ENCODE results near the gene IPCEF1. TPM values are rescaled to one million over a fixed set of nuclear protein-coding genes. Genes with fewer than 3 reads are reported as not detected.

IPCEF1 gene
- total RNA-seq, 1 experiment from 2014 or later, result 0.28 TPM

DNA sequence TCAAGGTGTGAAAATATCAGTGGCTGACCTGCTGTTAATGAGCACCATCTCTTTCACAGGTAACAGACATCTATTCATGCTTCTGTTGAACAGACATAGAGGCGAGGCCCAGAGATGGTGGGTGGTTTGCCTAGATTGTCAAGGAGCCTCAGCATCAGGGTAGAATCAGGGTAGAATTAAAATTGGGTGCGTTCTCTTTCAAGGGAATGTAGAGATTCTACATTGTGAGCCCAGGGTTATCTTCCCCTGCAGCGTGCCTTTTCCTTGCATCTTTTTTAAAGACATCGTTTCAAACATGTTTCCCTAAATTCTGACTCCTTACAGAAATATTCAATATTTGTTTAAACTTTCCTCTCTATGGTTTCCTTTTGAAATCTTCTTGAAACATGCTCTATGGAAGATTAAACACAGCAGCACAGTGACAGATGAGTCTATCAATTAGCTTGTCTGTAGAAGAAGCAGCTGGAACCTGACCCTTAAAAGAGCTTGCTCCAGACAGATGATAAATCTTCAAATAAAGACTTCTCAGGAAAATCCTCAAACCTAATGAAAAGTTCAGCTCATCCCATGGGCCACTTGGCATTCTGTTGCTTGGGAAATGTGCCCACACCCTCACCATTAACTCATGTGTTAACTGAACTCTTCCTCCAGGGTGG, 119.8 kb downstream of the IPCEF1 start:
- TF ChIP-seq, protein P1, sequence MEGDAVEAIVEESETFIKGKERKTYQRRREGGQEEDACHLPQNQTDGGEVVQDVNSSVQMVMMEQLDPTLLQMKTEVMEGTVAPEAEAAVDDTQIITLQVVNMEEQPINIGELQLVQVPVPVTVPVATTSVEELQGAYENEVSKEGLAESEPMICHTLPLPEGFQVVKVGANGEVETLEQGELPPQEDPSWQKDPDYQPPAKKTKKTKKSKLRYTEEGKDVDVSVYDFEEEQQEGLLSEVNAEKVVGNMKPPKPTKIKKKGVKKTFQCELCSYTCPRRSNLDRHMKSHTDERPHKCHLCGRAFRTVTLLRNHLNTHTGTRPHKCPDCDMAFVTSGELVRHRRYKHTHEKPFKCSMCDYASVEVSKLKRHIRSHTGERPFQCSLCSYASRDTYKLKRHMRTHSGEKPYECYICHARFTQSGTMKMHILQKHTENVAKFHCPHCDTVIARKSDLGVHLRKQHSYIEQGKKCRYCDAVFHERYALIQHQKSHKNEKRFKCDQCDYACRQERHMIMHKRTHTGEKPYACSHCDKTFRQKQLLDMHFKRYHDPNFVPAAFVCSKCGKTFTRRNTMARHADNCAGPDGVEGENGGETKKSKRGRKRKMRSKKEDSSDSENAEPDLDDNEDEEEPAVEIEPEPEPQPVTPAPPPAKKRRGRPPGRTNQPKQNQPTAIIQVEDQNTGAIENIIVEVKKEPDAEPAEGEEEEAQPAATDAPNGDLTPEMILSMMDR (IDR thresholded peaks at IDR 0.05), result no peak
- TF ChIP-seq POLR2AphosphoS5 (IDR thresholded peaks at IDR 0.05; ENCODE audit: low read depth, low read length) (no peak), SIN3A (IDR thresholded peaks at IDR 0.05; ENCODE audit: borderline replicate concordance, insufficient read depth, low read depth, low read length) (no peak), TCF7L2 (IDR thresholded peaks at IDR 0.05; ENCODE audit: low read depth, low read length) (no peak)
- no peak for DNase-seq (ENCODE audit: low read depth, low spot score)
- Histone ChIP-seq H3K36me3 (ENCODE audit: control insufficient read depth, insufficient read depth, low read length) (no peaks in the 10 kb centered on the region), H3K27me3 (ENCODE audit: control insufficient read depth, insufficient read depth, low read length) (no peaks in the 10 kb centered on the region), H3K27ac (ENCODE audit: low read length) (no peak overlapping the region), H3K9me3 (ENCODE audit: control insufficient read depth, insufficient read depth, low read depth, low read length) (no peaks in the 10 kb centered on the region), H3K4me3 (ENCODE audit: low read depth in 2 of 2, low read length in 2 of 2) (no peak overlapping the region), H3K4me1 (ENCODE audit: control insufficient read depth, insufficient read depth, low read length) (peaks cover 6% of the 10 kb centered on the region; the same call in 1 of the 2 replicates)
- POLR2A ChIA-PET, result no interaction called here
- BruUV-seq (replicated peaks), result no TSS peak
- in situ Hi-C loops (cut with HindIII; ENCODE audit: low pct_unique_long_range_greater_than_20kb, low sequenced_read_pairs), result no loop called here
- no peak for ATAC-seq
- intact Hi-C loops (cut with micrococcal nuclease; ENCODE audit: unreplicated experiment), result no loop called here
- CTCF ChIA-PET, result no interaction called here

DNA sequence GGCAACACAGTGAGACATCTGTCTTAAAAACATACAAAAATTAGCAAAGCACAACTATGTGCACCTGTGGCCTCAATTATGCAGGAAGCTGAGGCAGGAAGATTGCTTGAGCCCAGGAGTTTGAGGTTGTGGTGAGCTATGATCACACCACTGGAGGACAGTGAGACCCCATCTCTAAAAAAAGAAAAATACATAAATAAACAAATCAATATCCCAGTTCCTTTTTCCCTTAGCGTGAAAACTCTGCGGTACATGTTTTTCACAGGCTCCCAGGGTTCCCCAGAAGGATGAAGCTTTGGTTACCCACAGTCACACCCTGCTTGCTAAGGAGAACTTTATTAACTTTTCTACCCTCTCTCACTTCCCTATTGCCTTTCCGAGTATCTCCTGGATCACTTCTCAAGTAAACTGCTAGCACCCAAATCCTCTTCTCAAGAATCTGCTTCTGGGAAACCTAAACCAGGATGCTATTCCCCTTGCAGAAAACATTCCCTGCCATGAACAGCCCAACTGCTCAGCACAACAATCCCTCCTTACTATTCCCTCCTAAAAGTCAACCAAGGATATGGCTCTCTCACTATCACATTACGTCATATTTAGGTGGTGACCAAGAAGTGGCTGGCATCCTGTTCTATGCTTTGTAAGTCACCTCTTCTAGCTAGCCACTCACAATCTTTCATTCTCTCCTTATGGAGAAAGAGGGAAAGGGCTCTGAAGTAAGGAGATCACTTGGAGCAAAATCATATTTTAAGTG, 122.4 kb downstream of the IPCEF1 start:
- Histone ChIP-seq H3K36me3 (ENCODE audit: control insufficient read depth, insufficient read depth, low read length) (no peaks in the 10 kb centered on the region), H3K4me3 (ENCODE audit: low read depth in 2 of 2, low read length in 2 of 2) (no peak overlapping the region), H3K27ac (ENCODE audit: low read length) (no peak overlapping the region), H3K27me3 (ENCODE audit: control insufficient read depth, insufficient read depth, low read length) (no peaks in the 10 kb centered on the region), H3K4me1 (ENCODE audit: control insufficient read depth, insufficient read depth, low read length) (peaks cover 6% of the 10 kb centered on the region; the same call in 1 of the 2 replicates), H3K9me3 (ENCODE audit: control insufficient read depth, insufficient read depth, low read depth, low read length) (no peaks in the 10 kb centered on the region)
- no TSS peak for BruUV-seq (replicated peaks)
- no peak for DNase-seq (ENCODE audit: low read depth, low spot score)
- TF ChIP-seq, protein P2, sequence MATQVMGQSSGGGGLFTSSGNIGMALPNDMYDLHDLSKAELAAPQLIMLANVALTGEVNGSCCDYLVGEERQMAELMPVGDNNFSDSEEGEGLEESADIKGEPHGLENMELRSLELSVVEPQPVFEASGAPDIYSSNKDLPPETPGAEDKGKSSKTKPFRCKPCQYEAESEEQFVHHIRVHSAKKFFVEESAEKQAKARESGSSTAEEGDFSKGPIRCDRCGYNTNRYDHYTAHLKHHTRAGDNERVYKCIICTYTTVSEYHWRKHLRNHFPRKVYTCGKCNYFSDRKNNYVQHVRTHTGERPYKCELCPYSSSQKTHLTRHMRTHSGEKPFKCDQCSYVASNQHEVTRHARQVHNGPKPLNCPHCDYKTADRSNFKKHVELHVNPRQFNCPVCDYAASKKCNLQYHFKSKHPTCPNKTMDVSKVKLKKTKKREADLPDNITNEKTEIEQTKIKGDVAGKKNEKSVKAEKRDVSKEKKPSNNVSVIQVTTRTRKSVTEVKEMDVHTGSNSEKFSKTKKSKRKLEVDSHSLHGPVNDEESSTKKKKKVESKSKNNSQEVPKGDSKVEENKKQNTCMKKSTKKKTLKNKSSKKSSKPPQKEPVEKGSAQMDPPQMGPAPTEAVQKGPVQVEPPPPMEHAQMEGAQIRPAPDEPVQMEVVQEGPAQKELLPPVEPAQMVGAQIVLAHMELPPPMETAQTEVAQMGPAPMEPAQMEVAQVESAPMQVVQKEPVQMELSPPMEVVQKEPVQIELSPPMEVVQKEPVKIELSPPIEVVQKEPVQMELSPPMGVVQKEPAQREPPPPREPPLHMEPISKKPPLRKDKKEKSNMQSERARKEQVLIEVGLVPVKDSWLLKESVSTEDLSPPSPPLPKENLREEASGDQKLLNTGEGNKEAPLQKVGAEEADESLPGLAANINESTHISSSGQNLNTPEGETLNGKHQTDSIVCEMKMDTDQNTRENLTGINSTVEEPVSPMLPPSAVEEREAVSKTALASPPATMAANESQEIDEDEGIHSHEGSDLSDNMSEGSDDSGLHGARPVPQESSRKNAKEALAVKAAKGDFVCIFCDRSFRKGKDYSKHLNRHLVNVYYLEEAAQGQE (IDR thresholded peaks at IDR 0.05; ENCODE audit: insufficient read depth in 1 of 2, low read depth in 2 of 2, low read length in 1 of 2), result no peak
- TF ChIP-seq POLR2AphosphoS5 (IDR thresholded peaks at IDR 0.05; ENCODE audit: low read depth, low read length) (no peak), SIN3A (IDR thresholded peaks at IDR 0.05; ENCODE audit: borderline replicate concordance, insufficient read depth, low read depth, low read length) (no peak), TCF7L2 (IDR thresholded peaks at IDR 0.05; ENCODE audit: low read depth, low read length) (no peak)
- TF ChIP-seq, protein P1 (IDR thresholded peaks at IDR 0.05), result no peak
- CTCF ChIA-PET, result no interaction called here
- ATAC-seq, result no peak
- in situ Hi-C loops (cut with HindIII; ENCODE audit: low pct_unique_long_range_greater_than_20kb, low sequenced_read_pairs) (no loop called here), intact Hi-C loops (cut with micrococcal nuclease; ENCODE audit: unreplicated experiment) (no loop called here)
- POLR2A ChIA-PET, result interaction anchor here (0.5 kb wide), 1 partner anchor 257 kb away, joined by 3 read pairs; no protein-coding TSS in a partner anchor
